Measurements from ENCODE around the gene ERMN. TPM values are rescaled to one million over a fixed set of nuclear protein-coding genes. Genes with fewer than 3 reads are reported as not detected.

ERMN gene
- total RNA-seq, 1 experiment from 2014 or later: 0.59 TPM

DNA sequence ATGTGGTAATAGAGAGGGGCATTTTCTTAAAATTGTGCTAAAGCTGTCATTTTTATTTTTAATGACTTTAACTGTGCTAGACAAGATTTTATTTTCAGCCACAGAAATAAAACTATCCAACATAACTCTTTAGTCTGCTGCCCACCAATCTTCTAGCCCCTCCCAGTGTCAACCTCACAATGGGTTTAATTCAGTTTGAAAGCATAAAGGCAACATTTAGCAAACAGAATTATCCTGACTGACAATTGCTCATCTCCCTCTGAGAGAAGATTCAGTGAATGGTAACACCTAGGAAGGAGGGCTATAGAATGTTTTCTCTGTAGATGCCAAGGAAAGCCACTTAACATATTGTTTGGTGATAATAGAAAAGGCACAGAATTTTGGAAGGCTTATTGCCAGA, 5.2 kb downstream of the ERMN start:
- Mint-ChIP-seq H3K9me3 (no peaks in the 10 kb centered on the region), H3K4me1 (peaks cover 42% of the 10 kb centered on the region), H3K27ac (no peak overlapping the region), H3K4me3 (no peak overlapping the region), H3K27me3 (ENCODE audit: low read depth) (no peaks in the 10 kb centered on the region), H3K36me3 (no peaks in the 10 kb centered on the region)
- TF ChIP-seq TP53 (CRISPR knock-in tag; IDR thresholded peaks at IDR 0.05): no peak
- TF ChIP-seq, protein P1, sequence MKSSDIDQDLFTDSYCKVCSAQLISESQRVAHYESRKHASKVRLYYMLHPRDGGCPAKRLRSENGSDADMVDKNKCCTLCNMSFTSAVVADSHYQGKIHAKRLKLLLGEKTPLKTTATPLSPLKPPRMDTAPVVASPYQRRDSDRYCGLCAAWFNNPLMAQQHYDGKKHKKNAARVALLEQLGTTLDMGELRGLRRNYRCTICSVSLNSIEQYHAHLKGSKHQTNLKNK (CRISPR knock-in tag; IDR thresholded peaks at IDR 0.05): no peak
- no peak for TF ChIP-seq NR1H2 (CRISPR knock-in tag; IDR thresholded peaks at IDR 0.05)
- TF ChIP-seq, protein P2, sequence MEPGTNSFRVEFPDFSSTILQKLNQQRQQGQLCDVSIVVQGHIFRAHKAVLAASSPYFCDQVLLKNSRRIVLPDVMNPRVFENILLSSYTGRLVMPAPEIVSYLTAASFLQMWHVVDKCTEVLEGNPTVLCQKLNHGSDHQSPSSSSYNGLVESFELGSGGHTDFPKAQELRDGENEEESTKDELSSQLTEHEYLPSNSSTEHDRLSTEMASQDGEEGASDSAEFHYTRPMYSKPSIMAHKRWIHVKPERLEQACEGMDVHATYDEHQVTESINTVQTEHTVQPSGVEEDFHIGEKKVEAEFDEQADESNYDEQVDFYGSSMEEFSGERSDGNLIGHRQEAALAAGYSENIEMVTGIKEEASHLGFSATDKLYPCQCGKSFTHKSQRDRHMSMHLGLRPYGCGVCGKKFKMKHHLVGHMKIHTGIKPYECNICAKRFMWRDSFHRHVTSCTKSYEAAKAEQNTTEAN (CRISPR knock-in tag; IDR thresholded peaks at IDR 0.05): no peak
- TF ChIP-seq MXD4 (CRISPR knock-in tag; IDR thresholded peaks at IDR 0.05; ENCODE audit: borderline replicate concordance): no peak
- TF ChIP-seq SMAD3 (CRISPR knock-in tag; IDR thresholded peaks at IDR 0.05; ENCODE audit: borderline replicate concordance): no peak
- no peak for TF ChIP-seq TEAD1 (CRISPR knock-in tag; IDR thresholded peaks at IDR 0.05)
- TF ChIP-seq NR2C2 (CRISPR knock-in tag; IDR thresholded peaks at IDR 0.05): no peak
- TF ChIP-seq JUN (CRISPR knock-in tag; IDR thresholded peaks at IDR 0.05): no peak
- no peak for TF ChIP-seq HMGA2 (CRISPR knock-in tag; IDR thresholded peaks at IDR 0.05)
- TF ChIP-seq, protein P3, sequence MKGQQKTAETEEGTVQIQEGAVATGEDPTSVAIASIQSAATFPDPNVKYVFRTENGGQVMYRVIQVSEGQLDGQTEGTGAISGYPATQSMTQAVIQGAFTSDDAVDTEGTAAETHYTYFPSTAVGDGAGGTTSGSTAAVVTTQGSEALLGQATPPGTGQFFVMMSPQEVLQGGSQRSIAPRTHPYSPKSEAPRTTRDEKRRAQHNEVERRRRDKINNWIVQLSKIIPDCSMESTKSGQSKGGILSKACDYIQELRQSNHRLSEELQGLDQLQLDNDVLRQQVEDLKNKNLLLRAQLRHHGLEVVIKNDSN (CRISPR knock-in tag; IDR thresholded peaks at IDR 0.05): no peak
- TF ChIP-seq, protein P4, sequence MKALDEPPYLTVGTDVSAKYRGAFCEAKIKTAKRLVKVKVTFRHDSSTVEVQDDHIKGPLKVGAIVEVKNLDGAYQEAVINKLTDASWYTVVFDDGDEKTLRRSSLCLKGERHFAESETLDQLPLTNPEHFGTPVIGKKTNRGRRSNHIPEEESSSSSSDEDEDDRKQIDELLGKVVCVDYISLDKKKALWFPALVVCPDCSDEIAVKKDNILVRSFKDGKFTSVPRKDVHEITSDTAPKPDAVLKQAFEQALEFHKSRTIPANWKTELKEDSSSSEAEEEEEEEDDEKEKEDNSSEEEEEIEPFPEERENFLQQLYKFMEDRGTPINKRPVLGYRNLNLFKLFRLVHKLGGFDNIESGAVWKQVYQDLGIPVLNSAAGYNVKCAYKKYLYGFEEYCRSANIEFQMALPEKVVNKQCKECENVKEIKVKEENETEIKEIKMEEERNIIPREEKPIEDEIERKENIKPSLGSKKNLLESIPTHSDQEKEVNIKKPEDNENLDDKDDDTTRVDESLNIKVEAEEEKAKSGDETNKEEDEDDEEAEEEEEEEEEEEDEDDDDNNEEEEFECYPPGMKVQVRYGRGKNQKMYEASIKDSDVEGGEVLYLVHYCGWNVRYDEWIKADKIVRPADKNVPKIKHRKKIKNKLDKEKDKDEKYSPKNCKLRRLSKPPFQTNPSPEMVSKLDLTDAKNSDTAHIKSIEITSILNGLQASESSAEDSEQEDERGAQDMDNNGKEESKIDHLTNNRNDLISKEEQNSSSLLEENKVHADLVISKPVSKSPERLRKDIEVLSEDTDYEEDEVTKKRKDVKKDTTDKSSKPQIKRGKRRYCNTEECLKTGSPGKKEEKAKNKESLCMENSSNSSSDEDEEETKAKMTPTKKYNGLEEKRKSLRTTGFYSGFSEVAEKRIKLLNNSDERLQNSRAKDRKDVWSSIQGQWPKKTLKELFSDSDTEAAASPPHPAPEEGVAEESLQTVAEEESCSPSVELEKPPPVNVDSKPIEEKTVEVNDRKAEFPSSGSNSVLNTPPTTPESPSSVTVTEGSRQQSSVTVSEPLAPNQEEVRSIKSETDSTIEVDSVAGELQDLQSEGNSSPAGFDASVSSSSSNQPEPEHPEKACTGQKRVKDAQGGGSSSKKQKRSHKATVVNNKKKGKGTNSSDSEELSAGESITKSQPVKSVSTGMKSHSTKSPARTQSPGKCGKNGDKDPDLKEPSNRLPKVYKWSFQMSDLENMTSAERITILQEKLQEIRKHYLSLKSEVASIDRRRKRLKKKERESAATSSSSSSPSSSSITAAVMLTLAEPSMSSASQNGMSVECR (CRISPR knock-in tag; IDR thresholded peaks at IDR 0.05; ENCODE audit: borderline replicate concordance): no peak
- TF ChIP-seq OVOL2 (CRISPR knock-in tag; IDR thresholded peaks at IDR 0.05; ENCODE audit: borderline replicate concordance): no peak
- TF ChIP-seq, protein P5, sequence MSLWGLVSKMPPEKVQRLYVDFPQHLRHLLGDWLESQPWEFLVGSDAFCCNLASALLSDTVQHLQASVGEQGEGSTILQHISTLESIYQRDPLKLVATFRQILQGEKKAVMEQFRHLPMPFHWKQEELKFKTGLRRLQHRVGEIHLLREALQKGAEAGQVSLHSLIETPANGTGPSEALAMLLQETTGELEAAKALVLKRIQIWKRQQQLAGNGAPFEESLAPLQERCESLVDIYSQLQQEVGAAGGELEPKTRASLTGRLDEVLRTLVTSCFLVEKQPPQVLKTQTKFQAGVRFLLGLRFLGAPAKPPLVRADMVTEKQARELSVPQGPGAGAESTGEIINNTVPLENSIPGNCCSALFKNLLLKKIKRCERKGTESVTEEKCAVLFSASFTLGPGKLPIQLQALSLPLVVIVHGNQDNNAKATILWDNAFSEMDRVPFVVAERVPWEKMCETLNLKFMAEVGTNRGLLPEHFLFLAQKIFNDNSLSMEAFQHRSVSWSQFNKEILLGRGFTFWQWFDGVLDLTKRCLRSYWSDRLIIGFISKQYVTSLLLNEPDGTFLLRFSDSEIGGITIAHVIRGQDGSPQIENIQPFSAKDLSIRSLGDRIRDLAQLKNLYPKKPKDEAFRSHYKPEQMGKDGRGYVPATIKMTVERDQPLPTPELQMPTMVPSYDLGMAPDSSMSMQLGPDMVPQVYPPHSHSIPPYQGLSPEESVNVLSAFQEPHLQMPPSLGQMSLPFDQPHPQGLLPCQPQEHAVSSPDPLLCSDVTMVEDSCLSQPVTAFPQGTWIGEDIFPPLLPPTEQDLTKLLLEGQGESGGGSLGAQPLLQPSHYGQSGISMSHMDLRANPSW (CRISPR knock-in tag; conservative IDR thresholded peaks at IDR 0.05; ENCODE audit: low read depth): no peak
- no peak for TF ChIP-seq NR3C1 (CRISPR knock-in tag; conservative IDR thresholded peaks at IDR 0.05; ENCODE audit: low read depth)
- no peak for TF ChIP-seq ESRRA (CRISPR knock-in tag; IDR thresholded peaks at IDR 0.05; ENCODE audit: borderline replicate concordance)
- no peak for TF ChIP-seq FOXP1 (CRISPR knock-in tag; IDR thresholded peaks at IDR 0.05; ENCODE audit: borderline replicate concordance)
- no peak for TF ChIP-seq ZNF671 (CRISPR knock-in tag; IDR thresholded peaks at IDR 0.05)
- TF ChIP-seq, protein P6, sequence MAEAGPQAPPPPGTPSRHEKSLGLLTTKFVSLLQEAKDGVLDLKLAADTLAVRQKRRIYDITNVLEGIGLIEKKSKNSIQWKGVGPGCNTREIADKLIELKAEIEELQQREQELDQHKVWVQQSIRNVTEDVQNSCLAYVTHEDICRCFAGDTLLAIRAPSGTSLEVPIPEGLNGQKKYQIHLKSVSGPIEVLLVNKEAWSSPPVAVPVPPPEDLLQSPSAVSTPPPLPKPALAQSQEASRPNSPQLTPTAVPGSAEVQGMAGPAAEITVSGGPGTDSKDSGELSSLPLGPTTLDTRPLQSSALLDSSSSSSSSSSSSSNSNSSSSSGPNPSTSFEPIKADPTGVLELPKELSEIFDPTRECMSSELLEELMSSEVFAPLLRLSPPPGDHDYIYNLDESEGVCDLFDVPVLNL (CRISPR knock-in tag; IDR thresholded peaks at IDR 0.05; ENCODE audit: borderline replicate concordance, low read depth): no peak
- DNase-seq (ENCODE audit: low spot score) (no peak), ATAC-seq (no peak)
- ChIA-PET POLR2A (no interaction called here), CTCF (interaction anchor here (1.1 kb wide), 1 partner anchor 16 kb away, joined by 3 read pairs; no protein-coding TSS in a partner anchor)

Data from WTC11 (cell line).